GM21717 (cell line): ENCODE results near the gene ITPR3.

ENCODE experiments used
- ATAC-seq: cut with Tn5 transposase; IDR thresholded peaks from one replicate; pipeline ENCODE4 v1.9.1; 2021; ENCODE audit warnings: mild to moderate bottlenecking, moderate library complexity; ENCODE audit not compliant: unreplicated experiment

Gene ITPR3

GRCh38 chr6:33683576-33684427, 62.7 kb downstream of the ITPR3 start:
- ATAC-seq: no peak

DNA sequence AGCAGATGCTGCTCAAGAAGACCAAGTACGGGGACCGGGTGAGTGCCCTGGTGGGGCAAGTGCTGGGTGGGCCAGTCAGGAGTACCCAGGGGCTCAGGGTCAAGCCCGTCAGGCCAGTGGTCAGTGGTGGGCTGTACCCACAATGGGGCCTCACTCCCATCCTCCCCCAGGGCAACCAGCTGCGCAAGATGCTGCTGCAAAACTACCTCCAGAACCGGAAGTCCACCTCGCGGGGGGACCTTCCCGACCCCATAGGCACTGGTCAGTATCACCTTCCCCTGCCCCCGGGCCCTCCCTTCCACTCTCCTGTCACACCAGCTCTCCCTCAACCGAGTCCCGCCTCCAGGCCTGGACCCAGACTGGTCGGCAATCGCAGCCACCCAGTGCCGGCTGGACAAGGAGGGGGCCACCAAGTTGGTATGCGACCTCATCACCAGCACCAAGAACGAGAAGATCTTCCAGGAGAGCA, 63.3 kb downstream of the ITPR3 start:
- ATAC-seq: no peak

DNA sequence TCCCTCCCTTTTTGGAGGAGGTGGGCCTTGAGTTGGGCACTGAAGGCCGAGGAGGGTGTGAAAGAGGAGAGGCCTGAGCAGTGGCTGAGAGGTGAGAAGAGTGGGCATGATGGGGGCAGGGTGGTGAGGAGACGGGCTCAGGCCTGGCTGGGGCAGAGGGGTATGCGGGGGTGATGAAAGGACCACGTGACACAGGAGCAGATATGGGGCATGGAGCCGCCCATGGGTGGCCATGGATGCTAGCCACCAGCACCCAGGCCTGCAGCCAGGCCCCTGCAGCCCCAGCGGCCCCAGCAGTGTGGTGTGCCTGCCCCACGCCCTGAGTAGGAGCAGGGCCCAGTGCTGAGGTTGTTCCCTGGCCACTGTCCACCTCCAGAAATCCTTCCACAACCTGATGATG, 63.9 kb downstream of the ITPR3 start:
- no peak for ATAC-seq

DNA sequence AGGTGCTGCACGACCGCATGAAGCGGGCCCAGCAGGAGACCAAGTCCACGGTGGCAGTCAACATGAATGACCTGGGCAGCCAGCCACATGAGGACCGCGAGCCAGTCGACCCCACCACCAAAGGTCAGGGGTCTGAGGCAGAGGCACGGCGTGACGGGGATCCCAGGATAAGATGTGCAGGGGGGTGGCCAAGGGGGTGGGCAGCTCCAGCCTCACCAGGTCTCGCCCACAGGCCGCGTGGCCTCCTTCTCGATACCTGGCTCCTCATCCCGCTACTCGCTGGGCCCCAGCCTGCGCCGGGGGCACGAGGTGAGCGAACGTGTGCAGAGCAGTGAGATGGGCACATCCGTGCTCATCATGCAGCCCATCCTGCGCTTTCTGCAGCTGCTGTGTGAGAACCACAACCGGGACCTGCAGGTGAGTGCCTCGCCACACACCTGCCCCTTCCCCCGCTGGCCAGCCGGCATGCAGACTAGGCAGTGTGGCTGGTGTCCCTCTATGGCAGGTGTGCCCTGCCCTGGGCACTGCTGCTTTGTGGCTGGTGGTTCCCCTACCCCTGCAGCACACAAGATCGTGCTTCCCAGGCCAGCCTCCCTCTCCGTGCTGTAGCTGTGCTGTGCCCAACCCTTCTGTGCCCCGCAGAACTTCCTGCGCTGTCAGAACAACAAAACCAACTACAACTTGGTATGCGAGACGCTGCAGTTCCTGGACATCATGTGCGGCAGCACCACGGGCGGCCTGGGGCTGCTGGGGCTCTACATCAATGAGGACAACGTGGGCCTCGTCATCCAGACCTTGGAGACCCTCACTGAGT, 64.5 kb downstream of the ITPR3 start:
- ATAC-seq: no peak

GRCh38 chr6:33686225-33686924, 65.3 kb downstream of the ITPR3 start:
- no peak for ATAC-seq

DNA sequence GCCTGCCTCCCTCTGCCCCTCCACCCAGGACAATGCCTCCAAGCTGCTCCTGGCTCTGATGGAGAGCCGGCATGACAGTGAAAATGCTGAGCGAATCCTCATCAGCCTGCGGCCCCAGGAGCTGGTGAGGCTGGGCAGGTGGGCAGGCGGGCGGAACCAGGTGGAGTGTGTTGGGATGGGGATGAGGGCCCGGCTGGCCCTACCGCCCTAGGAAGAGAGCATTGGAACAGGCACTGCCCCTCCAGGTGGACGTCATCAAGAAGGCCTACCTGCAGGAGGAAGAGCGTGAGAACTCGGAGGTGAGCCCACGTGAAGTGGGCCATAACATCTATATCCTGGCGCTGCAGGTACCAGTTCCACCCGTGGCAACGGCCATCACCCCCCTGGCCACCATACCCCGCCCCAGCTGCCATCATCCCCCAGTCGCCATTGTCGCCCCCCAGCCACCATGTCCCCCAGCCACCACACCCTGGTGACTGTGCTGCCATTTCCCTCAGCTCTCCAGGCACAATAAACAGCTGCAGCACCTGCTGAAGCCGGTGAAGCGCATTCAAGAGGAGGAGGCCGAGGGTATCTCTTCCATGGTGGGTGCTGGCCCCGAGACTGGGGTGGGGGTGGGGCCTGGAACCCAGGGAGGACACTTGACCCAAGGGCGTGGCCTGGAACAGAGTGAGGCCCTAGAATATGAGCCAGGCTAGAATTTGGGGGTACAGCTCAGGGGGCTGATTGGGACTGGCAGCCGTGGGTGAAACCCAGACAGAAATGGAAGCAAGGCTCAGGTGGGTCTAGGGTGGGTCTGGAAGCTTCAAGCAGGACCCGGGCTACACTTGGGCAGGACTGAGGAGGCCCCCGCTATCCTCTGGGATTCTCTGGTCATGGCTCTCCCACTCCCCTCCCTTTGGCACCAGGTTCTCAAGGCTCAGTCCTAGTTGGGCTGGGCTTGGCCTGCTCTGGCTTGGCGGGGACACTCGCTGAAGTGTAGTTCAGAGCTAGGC, 66.2 kb downstream of the ITPR3 start:
- no peak for ATAC-seq

DNA sequence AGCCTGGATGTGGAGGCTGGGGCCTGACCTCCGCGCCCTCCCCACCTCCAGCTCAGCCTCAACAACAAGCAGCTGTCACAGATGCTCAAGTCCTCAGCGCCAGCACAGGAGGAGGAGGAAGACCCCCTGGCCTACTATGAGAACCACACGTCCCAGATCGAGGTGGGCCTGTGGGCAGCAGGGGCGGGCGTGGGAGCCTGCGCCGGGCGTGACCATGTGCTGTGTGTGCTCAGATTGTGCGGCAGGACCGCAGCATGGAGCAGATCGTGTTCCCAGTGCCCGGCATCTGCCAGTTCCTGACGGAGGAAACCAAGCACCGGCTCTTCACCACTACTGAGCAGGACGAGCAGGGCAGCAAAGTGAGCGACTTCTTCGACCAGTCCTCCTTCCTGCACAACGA, 66.9 kb downstream of the ITPR3 start:
- no peak for ATAC-seq

DNA sequence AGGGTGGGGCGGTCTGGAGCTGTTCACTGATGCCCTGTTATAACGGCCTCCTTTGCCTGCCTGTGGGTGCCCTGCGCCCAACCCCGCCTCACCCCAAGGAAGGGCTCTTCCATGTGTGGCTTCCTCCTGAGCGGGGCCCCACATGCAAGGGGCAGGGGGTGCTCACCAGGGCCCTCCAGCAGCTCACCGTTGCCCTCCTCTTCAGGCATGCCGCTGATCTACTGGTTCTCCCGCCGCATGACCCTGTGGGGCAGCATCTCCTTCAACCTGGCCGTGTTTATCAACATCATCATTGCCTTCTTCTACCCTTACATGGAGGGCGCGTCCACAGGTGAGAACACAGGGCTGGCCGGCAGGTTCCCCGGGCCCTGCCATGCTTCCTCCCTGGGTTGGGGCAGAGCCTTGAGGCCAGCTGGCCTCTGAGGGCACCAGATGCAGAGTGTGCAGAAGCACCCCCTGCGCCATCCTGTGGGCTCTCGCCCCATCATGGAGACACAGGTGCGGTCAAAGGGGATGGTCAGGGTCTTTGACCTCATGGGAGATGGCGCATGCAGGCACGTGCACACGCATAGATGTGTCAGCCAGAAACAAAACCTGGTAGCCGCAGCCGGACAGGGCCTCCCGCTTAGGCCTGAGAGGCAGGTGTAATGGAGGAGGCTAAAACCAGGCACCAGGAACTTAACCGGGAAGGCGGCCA, 67.5 kb downstream of the ITPR3 start:
- ATAC-seq: no peak

DNA sequence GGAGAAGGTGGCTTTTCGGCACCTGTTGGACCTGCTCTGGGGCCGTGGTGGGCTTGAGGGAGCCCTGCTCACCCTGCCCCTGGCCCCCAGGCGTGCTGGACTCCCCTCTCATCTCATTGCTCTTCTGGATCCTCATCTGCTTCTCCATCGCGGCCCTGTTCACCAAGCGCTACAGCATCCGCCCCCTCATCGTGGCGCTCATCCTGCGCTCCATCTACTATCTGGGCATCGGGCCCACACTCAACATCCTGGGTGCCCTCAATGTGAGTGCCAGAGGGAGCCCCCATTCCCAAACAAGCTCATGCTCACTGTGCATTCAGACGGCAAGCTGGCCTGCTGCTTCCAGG, 68.0 kb downstream of the ITPR3 start:
- no peak for ATAC-seq

DNA sequence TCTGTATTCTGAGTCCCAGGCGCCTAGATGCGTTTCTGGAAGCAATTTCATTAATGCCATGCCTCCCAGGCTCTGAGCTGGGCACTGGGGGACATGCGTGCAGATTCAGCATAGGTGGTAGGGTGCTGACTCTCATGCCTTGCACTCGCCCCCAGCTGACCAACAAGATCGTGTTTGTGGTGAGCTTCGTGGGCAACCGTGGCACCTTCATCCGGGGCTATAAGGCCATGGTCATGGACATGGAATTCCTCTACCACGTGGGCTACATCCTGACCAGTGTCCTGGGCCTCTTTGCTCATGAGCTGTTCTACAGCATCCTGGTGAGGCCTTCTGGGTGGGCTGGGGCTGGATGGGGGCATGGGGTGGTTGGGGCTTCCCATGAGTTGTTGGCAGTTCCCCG, 68.8 kb downstream of the ITPR3 start:
- ATAC-seq: no peak

- ATAC-seq: no peak
These were observed 69.6 kb downstream of the ITPR3 start for GRCh38 chr6:33690766-33691165.

- no peak for ATAC-seq
These were observed 70.4 kb downstream of the ITPR3 start for GRCh38 chr6:33691456-33692077.

- ATAC-seq: no peak
These were observed 71.1 kb downstream of the ITPR3 start for GRCh38 chr6:33692078-33692759.

- ATAC-seq: no peak
These were observed 71.6 kb downstream of the ITPR3 start for GRCh38 chr6:33692760-33693158.

DNA sequence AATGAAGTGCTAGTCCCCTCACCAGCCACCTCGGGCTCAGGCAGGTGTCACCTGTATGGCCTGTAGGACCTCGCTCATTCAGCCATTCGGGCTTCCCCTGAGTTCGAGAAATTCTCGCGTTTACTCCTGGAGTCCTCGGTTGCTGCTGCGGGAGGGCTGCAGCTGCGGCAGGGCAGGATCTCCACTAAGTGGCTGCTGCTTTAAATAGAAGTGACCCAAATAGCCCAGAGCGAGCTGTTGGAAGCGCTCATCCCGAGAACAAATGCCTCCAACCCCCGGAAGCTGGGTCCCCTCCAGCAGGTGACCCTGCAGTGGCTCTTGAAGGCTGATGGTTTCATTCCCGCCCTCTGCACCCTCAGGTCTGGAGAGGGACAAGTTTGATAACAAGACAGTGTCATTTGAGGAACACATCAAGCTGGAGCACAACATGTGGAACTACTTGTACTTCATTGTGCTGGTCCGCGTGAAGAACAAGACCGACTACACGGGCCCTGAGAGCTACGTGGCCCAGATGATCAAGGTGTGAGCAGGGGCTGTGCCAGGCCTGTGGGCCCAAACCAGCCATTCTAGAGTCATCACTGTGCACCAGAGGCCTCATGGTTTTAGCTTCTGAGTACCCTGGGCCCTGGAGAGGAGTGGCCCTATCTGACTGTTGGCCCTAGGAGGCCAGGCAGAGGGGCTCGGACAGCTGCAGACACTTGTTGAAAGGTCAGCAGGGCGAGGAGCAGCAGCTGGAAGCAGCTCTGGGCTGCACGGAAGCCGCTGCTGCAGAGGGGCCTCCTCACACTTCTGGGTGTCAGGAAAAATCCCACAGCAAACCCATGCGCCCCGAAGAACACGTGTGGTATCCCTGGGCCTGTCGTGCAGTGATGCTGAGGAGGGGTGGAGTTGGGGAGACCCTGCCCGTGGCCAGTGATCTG, 72.3 kb downstream of the ITPR3 start:
- ATAC-seq: no peak

- no peak for ATAC-seq
These were observed 73.3 kb downstream of the ITPR3 start for GRCh38 chr6:33694401-33694931.

DNA sequence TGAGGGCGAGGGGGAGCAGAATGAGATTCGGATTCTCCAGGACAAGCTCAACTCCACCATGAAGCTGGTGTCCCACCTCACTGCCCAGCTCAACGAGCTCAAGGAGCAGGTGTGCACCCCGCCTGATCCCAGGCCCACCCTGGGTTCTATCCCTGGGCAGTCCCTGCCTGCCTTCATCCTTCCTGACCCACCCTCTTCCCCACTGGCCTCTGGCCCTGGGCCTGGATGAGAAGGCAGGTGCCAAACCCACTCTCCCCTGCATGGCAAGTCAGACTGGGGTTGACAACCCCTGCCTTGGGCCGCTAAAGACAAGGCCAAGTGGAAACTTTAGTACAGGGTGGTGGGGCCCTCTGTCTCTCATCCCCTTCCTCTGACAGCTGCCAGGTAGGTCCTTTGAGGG, 73.9 kb downstream of the ITPR3 start:
- ATAC-seq: no peak
